OCI-LY1 (cell line): ENCODE results near the gene TBC1D5.
"Not testable (repeated sequence)": the region's sequence is repeated elsewhere in the genome, so short reads cannot be mapped to it uniquely, and the experiment has no call there.

ENCODE experiments used
- H2AFZ ChIP-seq: fragments of 200-600 bp; sonication (generic), shearing (Covaris generic); 2 replicates; pipeline ENCODE4 v1.6.0; 2014; ENCODE audit warnings: antibody characterized with exemption, mild to moderate bottlenecking, low read length
- H3F3A ChIP-seq: fragments of 200-600 bp; sonication (generic), shearing (Covaris generic); 2 replicates; pipeline ENCODE4 v1.6.0; 2014; ENCODE audit warnings: mild to moderate bottlenecking, antibody characterized with exemption, low read length, moderate library complexity; ENCODE audit not compliant: insufficient read depth
- H3K27ac ChIP-seq: fragments of 200-600 bp; sonication (generic); 2 replicates; pipeline ENCODE4 v1.5.1; 2014; ENCODE audit warnings: low read length, mixed run types, mild to moderate bottlenecking, low read depth; ENCODE audit not compliant: poor library complexity, severe bottlenecking
- H3K27me3 ChIP-seq: fragments of 200-600 bp; sonication (generic); 2 replicates; pipeline ENCODE4 v1.6.0; 2014; ENCODE audit warnings: antibody characterized with exemption, mild to moderate bottlenecking, low read length, moderate library complexity; ENCODE audit not compliant: insufficient read depth
- H3K36me3 ChIP-seq: fragments of 200-600 bp; sonication (generic); 2 replicates; pipeline ENCODE4 v1.6.1; 2014; ENCODE audit warnings: mild to moderate bottlenecking, antibody characterized with exemption, low read length, moderate library complexity, mixed read lengths; ENCODE audit not compliant: insufficient read depth
- H3K4me1 ChIP-seq: fragments of 200-600 bp; sonication (generic); 2 replicates; pipeline ENCODE4 v1.5.1; 2014; ENCODE audit warnings: mild to moderate bottlenecking, low read length, moderate library complexity; ENCODE audit not compliant: insufficient read depth, severe bottlenecking
- H3K4me2 ChIP-seq: fragments of 200-600 bp; sonication (generic), shearing (Covaris generic); 2 replicates; pipeline ENCODE4 v1.6.1; 2014; ENCODE audit warnings: low read length
- H3K4me3 ChIP-seq: fragments of 200-600 bp; sonication (generic); 2 replicates; pipeline ENCODE4 v1.5.1; 2014; ENCODE audit warnings: low read length, low read depth, mild to moderate bottlenecking, mixed read lengths; ENCODE audit not compliant: poor library complexity, severe bottlenecking
- H3K79me2 ChIP-seq: fragments of 200-600 bp; shearing (Covaris generic); 2 replicates; pipeline ENCODE4 v1.6.1; 2016; ENCODE audit warnings: mixed run types, low read length, mixed read lengths; ENCODE audit not compliant: insufficient read depth
- H3K9ac ChIP-seq: fragments of 200-600 bp; sonication (generic), shearing (Covaris generic); 2 replicates; pipeline ENCODE4 v1.6.1; 2014; ENCODE audit warnings: mild to moderate bottlenecking, low read length, mixed read lengths
- H3K9me2 ChIP-seq: fragments of 200-600 bp; sonication (generic), shearing (Covaris generic); 2 replicates; pipeline ENCODE4 v1.6.1; 2014; ENCODE audit warnings: low read depth, mild to moderate bottlenecking, low read length, mixed read lengths
- H3K9me3 ChIP-seq: fragments of 200-600 bp; shearing (Covaris generic); 2 replicates; pipeline ENCODE4 v1.6.1; 2014; ENCODE audit warnings: low read length, mixed read lengths
- H4K20me1 ChIP-seq: fragments of 200-600 bp; sonication (generic), shearing (Covaris generic); 2 replicates; pipeline ENCODE4 v1.6.0; 2016; ENCODE audit warnings: mild to moderate bottlenecking, low read length; ENCODE audit not compliant: insufficient read depth
- EZH2 ChIP-seq: fragments of 200-600 bp; sonication (generic), shearing (Covaris generic); IDR thresholded peaks from 2 replicates; pipeline ENCODE4 v1.8.0; 2017; ENCODE audit warnings: borderline replicate concordance, mixed run types, mild to moderate bottlenecking, antibody characterized with exemption, low read length, moderate library complexity, mixed read lengths
- TF ChIP-seq, protein P1 (sequence below): fragments of 200-600 bp; sonication (generic), shearing (Covaris generic); IDR thresholded peaks from 2 replicates; pipeline ENCODE4 v1.5.1; 2017; ENCODE audit warnings: mild to moderate bottlenecking, antibody characterized with exemption, low read length, moderate library complexity, mixed read lengths

TBC1D5 gene

DNA sequence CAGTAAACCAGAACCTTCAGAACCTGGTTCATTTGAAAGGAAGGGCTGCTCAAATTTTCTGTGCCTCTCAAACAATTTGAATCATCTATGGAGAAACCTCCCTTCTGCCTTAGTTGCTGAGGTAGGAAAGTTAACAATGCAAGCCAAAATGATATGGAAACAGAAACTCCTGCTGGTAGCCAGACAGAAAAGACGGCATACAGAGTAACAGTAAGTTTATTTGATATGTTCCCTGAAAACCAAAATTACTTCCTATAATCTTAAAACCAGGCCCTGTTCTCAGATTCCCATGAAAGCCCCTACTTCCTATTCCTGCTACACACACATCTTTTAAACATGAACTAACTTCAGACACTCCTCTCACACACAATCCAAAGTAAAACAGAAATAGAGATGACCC lies 86.2 kb downstream of the TBC1D5 start:
- H3K79me2 ChIP-seq: no peaks in the 10 kb centered on the region
- no peaks in the 10 kb centered on the region for H3K9me2 ChIP-seq
- no peak overlapping the region for H3K9ac ChIP-seq
- no peaks in the 10 kb centered on the region for H3K9me3 ChIP-seq
- no peak overlapping the region for H2AFZ ChIP-seq
- H3F3A ChIP-seq: no peaks in the 10 kb centered on the region
- H3K4me3 ChIP-seq: no peak overlapping the region
- H3K4me2 ChIP-seq: no peak overlapping the region
- H3K4me1 ChIP-seq: no peaks in the 10 kb centered on the region
- TF ChIP-seq, protein P1, sequence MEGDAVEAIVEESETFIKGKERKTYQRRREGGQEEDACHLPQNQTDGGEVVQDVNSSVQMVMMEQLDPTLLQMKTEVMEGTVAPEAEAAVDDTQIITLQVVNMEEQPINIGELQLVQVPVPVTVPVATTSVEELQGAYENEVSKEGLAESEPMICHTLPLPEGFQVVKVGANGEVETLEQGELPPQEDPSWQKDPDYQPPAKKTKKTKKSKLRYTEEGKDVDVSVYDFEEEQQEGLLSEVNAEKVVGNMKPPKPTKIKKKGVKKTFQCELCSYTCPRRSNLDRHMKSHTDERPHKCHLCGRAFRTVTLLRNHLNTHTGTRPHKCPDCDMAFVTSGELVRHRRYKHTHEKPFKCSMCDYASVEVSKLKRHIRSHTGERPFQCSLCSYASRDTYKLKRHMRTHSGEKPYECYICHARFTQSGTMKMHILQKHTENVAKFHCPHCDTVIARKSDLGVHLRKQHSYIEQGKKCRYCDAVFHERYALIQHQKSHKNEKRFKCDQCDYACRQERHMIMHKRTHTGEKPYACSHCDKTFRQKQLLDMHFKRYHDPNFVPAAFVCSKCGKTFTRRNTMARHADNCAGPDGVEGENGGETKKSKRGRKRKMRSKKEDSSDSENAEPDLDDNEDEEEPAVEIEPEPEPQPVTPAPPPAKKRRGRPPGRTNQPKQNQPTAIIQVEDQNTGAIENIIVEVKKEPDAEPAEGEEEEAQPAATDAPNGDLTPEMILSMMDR: no peak
- TF ChIP-seq EZH2: no peak
- H3K36me3 ChIP-seq: no peaks in the 10 kb centered on the region
- H3K27ac ChIP-seq: no peak overlapping the region
- no peaks in the 10 kb centered on the region for H3K27me3 ChIP-seq
- H4K20me1 ChIP-seq: no peaks in the 10 kb centered on the region

GRCh38 chr3:17655743-17656142 lies 86.7 kb downstream of the TBC1D5 start:
- Histone ChIP-seq H3K4me3 (no peak overlapping the region), H3K27me3 (no peaks in the 10 kb centered on the region)

DNA sequence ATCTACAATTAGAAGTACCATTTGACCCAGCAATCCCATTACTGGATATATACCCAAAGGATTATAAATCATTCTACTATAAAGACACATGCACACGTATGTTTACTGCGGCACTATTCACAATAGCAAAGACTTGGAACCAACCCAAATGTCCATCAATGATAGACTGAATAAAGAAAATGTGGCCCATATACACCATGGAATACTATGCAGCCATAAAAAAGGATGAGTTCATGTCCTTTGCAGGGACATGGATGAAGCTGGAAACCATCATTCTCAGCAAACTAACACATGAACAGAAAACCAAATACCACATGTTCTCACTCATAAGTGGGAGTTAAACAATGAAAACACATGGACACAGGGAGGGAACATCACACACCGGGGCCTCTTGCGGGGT lies 92.7 kb downstream of the TBC1D5 start:
- H3K27ac ChIP-seq, H3K9me3 ChIP-seq, H3K79me2 ChIP-seq, H3K9ac ChIP-seq, H3K4me2 ChIP-seq, H4K20me1 ChIP-seq, H3K36me3 ChIP-seq, H3K9me2 ChIP-seq, H3K27me3 ChIP-seq, H3K4me3 ChIP-seq, H3F3A ChIP-seq, H3K4me1 ChIP-seq, H2AFZ ChIP-seq: not testable (repeated sequence)

More at GRCh38 chr3:17655743-17656142, 86.7 kb downstream of the TBC1D5 start:
- TF ChIP-seq, protein P1: no peak
- TF ChIP-seq EZH2: no peak
- H3K36me3 ChIP-seq: no peaks in the 10 kb centered on the region
- no peak overlapping the region for H3K27ac ChIP-seq
- no peaks in the 10 kb centered on the region for H4K20me1 ChIP-seq
- H3K4me2 ChIP-seq: no peak overlapping the region
- no peak overlapping the region for H3K9ac ChIP-seq
- no peaks in the 10 kb centered on the region for H3K9me2 ChIP-seq
- no peak overlapping the region for H2AFZ ChIP-seq
- no peaks in the 10 kb centered on the region for H3K9me3 ChIP-seq
- no peaks in the 10 kb centered on the region for H3K4me1 ChIP-seq
- no peaks in the 10 kb centered on the region for H3F3A ChIP-seq
- H3K79me2 ChIP-seq: no peaks in the 10 kb centered on the region

GRCh38 chr3:17648630-17649355 lies 93.6 kb downstream of the TBC1D5 start:
- H3K9me2 ChIP-seq, H3K27ac ChIP-seq, H3K36me3 ChIP-seq, H4K20me1 ChIP-seq, H3K79me2 ChIP-seq, H2AFZ ChIP-seq, H3K4me3 ChIP-seq, H3K9me3 ChIP-seq, H3K4me1 ChIP-seq, H3F3A ChIP-seq, H3K27me3 ChIP-seq, H3K9ac ChIP-seq, H3K4me2 ChIP-seq: not testable (repeated sequence)
